ENCODE results near the gene GRK2.

GRCh38 chr11:67230406-67230805 lies 35.9 kb upstream of the GRK2 start:
- TF ChIP-seq, protein P1, sequence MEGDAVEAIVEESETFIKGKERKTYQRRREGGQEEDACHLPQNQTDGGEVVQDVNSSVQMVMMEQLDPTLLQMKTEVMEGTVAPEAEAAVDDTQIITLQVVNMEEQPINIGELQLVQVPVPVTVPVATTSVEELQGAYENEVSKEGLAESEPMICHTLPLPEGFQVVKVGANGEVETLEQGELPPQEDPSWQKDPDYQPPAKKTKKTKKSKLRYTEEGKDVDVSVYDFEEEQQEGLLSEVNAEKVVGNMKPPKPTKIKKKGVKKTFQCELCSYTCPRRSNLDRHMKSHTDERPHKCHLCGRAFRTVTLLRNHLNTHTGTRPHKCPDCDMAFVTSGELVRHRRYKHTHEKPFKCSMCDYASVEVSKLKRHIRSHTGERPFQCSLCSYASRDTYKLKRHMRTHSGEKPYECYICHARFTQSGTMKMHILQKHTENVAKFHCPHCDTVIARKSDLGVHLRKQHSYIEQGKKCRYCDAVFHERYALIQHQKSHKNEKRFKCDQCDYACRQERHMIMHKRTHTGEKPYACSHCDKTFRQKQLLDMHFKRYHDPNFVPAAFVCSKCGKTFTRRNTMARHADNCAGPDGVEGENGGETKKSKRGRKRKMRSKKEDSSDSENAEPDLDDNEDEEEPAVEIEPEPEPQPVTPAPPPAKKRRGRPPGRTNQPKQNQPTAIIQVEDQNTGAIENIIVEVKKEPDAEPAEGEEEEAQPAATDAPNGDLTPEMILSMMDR (IDR thresholded peaks at IDR 0.05), result no peak
- TF ChIP-seq POLR2A (IDR thresholded peaks at IDR 0.05), result no peak
